Ishikawa (cell line): ENCODE results near the gene THSD4.

Experiments used
- CEBPB ChIP-seq: IDR thresholded peaks from 2 replicates; pipeline ENCODE4 v1.6.1; 2012
- CREB1 ChIP-seq: IDR thresholded peaks from 2 replicates; pipeline ENCODE4 v1.6.1; 2012; ENCODE audit warnings: low read depth
- EGR1 ChIP-seq: IDR thresholded peaks from 2 replicates; pipeline ENCODE4 v1.6.1; 2012
- EP300 ChIP-seq: IDR thresholded peaks from 2 replicates; pipeline ENCODE4 v1.6.1; 2012; ENCODE audit warnings: borderline replicate concordance
- FOXM1 ChIP-seq: IDR thresholded peaks from 2 replicates; pipeline ENCODE4 v1.6.1; 2012; ENCODE audit warnings: low read depth, borderline replicate concordance
- MAX ChIP-seq: IDR thresholded peaks from 2 replicates; pipeline ENCODE4 v1.6.1; 2012
- NFIC ChIP-seq: IDR thresholded peaks from 2 replicates; pipeline ENCODE4 v1.6.1; 2012
- RAD21 ChIP-seq: IDR thresholded peaks from 2 replicates; pipeline ENCODE4 v1.6.1; 2012; ENCODE audit warnings: low read depth
- REST ChIP-seq: IDR thresholded peaks from 2 replicates; pipeline ENCODE4 v1.6.1; 2012; ENCODE audit warnings: low read depth, mild to moderate bottlenecking
- TAF1 ChIP-seq: IDR thresholded peaks from 2 replicates; pipeline ENCODE4 v1.6.1; 2012; ENCODE audit warnings: low read depth, mild to moderate bottlenecking
- TCF12 ChIP-seq: IDR thresholded peaks from 2 replicates; pipeline ENCODE4 v1.6.1; 2012; ENCODE audit warnings: low read depth
- TEAD4 ChIP-seq: IDR thresholded peaks from 2 replicates; pipeline ENCODE4 v1.6.1; 2012
- USF1 ChIP-seq: IDR thresholded peaks from 2 replicates; pipeline ENCODE4 v1.6.1; 2012
- YY1 ChIP-seq: IDR thresholded peaks from 2 replicates; pipeline ENCODE4 v1.6.1; 2012; ENCODE audit warnings: low read depth
- ZBTB7A ChIP-seq: IDR thresholded peaks from 2 replicates; pipeline ENCODE4 v1.6.1; 2012; ENCODE audit warnings: low read depth

Gene THSD4

GRCh38 chr15:71733122-71733521 lies 617.9 kb downstream of the THSD4 start:
- no peak for TF ChIP-seq NFIC
- no peak for TF ChIP-seq REST
- TF ChIP-seq EP300 = no peak
- TF ChIP-seq FOXM1 = no peak
- no peak for TF ChIP-seq TCF12

GRCh38 chr15:71734709-71735384 lies 619.6 kb downstream of the THSD4 start:
- no peak for TF ChIP-seq USF1
- no peak for TF ChIP-seq YY1
- TF ChIP-seq REST = no peak
- TF ChIP-seq TCF12 = no peak
- TF ChIP-seq CREB1 = no peak
- no peak for TF ChIP-seq FOXM1
- TF ChIP-seq CEBPB = no peak
- TF ChIP-seq MAX = no peak
- no peak for TF ChIP-seq NFIC

GRCh38 chr15:71735385-71735757 lies 620.1 kb downstream of the THSD4 start:
- TF ChIP-seq TAF1 = no peak
- TF ChIP-seq MAX = no peak
- TF ChIP-seq NFIC = no peak
- no peak for TF ChIP-seq ZBTB7A
- TF ChIP-seq FOXM1 = no peak
- TF ChIP-seq EP300 = no peak
- no peak for TF ChIP-seq TEAD4
- no peak for TF ChIP-seq YY1
- no peak for TF ChIP-seq REST
- TF ChIP-seq CREB1 = no peak
- no peak for TF ChIP-seq CEBPB
- TF ChIP-seq USF1 = no peak
- TF ChIP-seq RAD21 = no peak
- TF ChIP-seq EGR1 = no peak
- no peak for TF ChIP-seq TCF12

GRCh38 chr15:71736286-71736947 lies 621.1 kb downstream of the THSD4 start:
- TF ChIP-seq ZBTB7A (no peak), TAF1 (no peak), RAD21 (no peak), CREB1 (no peak), FOXM1 (no peak), USF1 (no peak), NFIC (no peak), EGR1 (no peak), TCF12 (no peak), REST (no peak), CEBPB (no peak)
